SK-N-SH (cell line): Measurements from ENCODE around the gene CRTC1. TPM values are rescaled to one million over a fixed set of nuclear protein-coding genes. Genes with fewer than 3 reads are reported as not detected.

ENCODE experiments used
- CTCF ChIA-PET: fragments of 300-600, 350-600 bp; formaldehyde crosslinking; extraction: SDS; loops from one replicate; lab custom pipeline; 2021; lab: Yijun Ruan, JAX
- POLR2A ChIA-PET: fragments of 350-600 bp; sonication (Branson Sonifier 250); formaldehyde crosslinking; extraction: SDS; loops from one replicate; lab custom pipeline; 2020; ENCODE audit warnings: antibody characterized with exemption, inconsistent platforms; lab: Yijun Ruan, JAX
- DNase-seq: peaks from one replicate; pipeline ENCODE4 v3.0.0; 2012
- H2AFZ ChIP-seq: fragments of 200-600 bp; sonication (generic); 2 replicates; pipeline ENCODE4 v1.8.1; 2016; ENCODE audit warnings: antibody characterized with exemption, mild to moderate bottlenecking, low read depth
- H3F3A ChIP-seq: fragments of 200-600 bp; sonication (generic); replicated peaks from 2 replicates; pipeline ENCODE3; 2016; ENCODE audit warnings: antibody characterized with exemption, mild to moderate bottlenecking; ENCODE audit not compliant: insufficient read depth
- H3K27ac ChIP-seq, 2 experiments: fragments of 200-500 bp in 1 of 2; fragments of 200-600 bp in 1 of 2; sonication (Bioruptor generic) in 1 of 2; sonication (generic), shearing (Covaris generic) in 1 of 2; 2 replicates each; pipeline versions ENCODE4 v1.5.1 to v1.6.1; 2014 to 2016; ENCODE audit warnings: low read depth in 2 of 2, inconsistent platforms in 1 of 2, low read length in 1 of 2, mild to moderate bottlenecking in 1 of 2, mixed read lengths in 1 of 2
- H3K27me3 ChIP-seq: fragments of 200-600 bp; sonication (generic), shearing (Covaris generic); 2 replicates; pipeline ENCODE4 v1.6.1; 2016; ENCODE audit warnings: mixed run types; ENCODE audit not compliant: insufficient read depth
- H3K36me3 ChIP-seq, 2 experiments: fragments of 200-500 bp in 1 of 2; fragments of 200-600 bp in 1 of 2; sonication (Bioruptor generic) in 1 of 2; sonication (generic) in 1 of 2; replicated peaks in 1 of 2; 2 replicates each; pipeline versions ENCODE3 to v1.5.1; 2014 to 2016; ENCODE audit warnings: low read length in 1 of 2, mild to moderate bottlenecking in 1 of 2; ENCODE audit not compliant: insufficient read depth in 2 of 2, control insufficient read depth in 1 of 2
- H3K4me1 ChIP-seq, 2 experiments: fragments of 200-500 bp in 1 of 2; fragments of 200-600 bp in 1 of 2; sonication (Bioruptor generic) in 1 of 2; sonication (generic), shearing (Covaris generic) in 1 of 2; 2 replicates each; pipeline versions ENCODE4 v1.5.1 to v1.6.1; 2014 to 2016; ENCODE audit warnings: low read depth in 1 of 2, low read length in 1 of 2, mixed run types in 1 of 2; ENCODE audit not compliant: insufficient read depth in 2 of 2, control insufficient read depth in 1 of 2
- H3K4me2 ChIP-seq: fragments of 200-600 bp; sonication (generic), shearing (Covaris generic); 2 replicates; pipeline ENCODE4 v1.6.1; 2017; ENCODE audit warnings: mixed run types
- H3K4me3 ChIP-seq, 2 experiments: fragments of 200-500 bp in 1 of 2; fragments of 200-600 bp in 1 of 2; sonication (Bioruptor generic) in 1 of 2; sonication (generic), shearing (Covaris generic) in 1 of 2; 2 replicates each; pipeline versions ENCODE4 v1.5.1 to v1.8.1; 2014 to 2016; ENCODE audit warnings: low read depth in 2 of 2, inconsistent platforms in 1 of 2, low read length in 1 of 2, mild to moderate bottlenecking in 1 of 2, mixed read lengths in 1 of 2, moderate library complexity in 1 of 2
- H3K79me2 ChIP-seq: fragments of 200-600 bp; sonication (generic); 2 replicates; pipeline ENCODE4 v1.8.1; 2017; ENCODE audit warnings: mild to moderate bottlenecking; ENCODE audit not compliant: insufficient read depth
- H3K9ac ChIP-seq: fragments of 200-600 bp; sonication (generic); 2 replicates; pipeline ENCODE4 v1.6.1; 2017; ENCODE audit warnings: mixed run types
- H3K9me2 ChIP-seq: fragments of 200-600 bp; sonication (generic); 2 replicates; pipeline ENCODE4 v1.6.1; 2017; ENCODE audit warnings: mixed run types
- H3K9me3 ChIP-seq: fragments of 200-600 bp; sonication (generic); 2 replicates; pipeline ENCODE4 v1.6.1; 2017; ENCODE audit warnings: mixed run types, mild to moderate bottlenecking, moderate library complexity
- H4K20me1 ChIP-seq: fragments of 200-600 bp; sonication (generic); 2 replicates; pipeline ENCODE4 v1.6.1; 2017; ENCODE audit warnings: mild to moderate bottlenecking, mixed run types; ENCODE audit not compliant: insufficient read depth
- FOSL2 ChIP-seq: IDR thresholded peaks from 2 replicates; pipeline ENCODE4 v1.4.0; 2012; ENCODE audit warnings: low read depth, mild to moderate bottlenecking, moderate library complexity, borderline replicate concordance
- GATA2 ChIP-seq: sonication (generic); formaldehyde crosslinking; IDR thresholded peaks from 2 replicates; pipeline ENCODE4 v1.5.0; 2020; ENCODE audit warnings: mild to moderate bottlenecking, missing genetic modification reagents
- MEF2A ChIP-seq: IDR thresholded peaks from 2 replicates; pipeline ENCODE4 v1.4.0; 2012; ENCODE audit warnings: low read depth, borderline replicate concordance
- MXI1 ChIP-seq: IDR thresholded peaks from 2 replicates; pipeline ENCODE4 v1.6.1; 2012; ENCODE audit warnings: mild to moderate bottlenecking, low read depth, low read length, improper control_type of control experiment
- NFIC ChIP-seq: IDR thresholded peaks from 2 replicates; pipeline ENCODE4 v1.4.0; 2012; ENCODE audit warnings: borderline replicate concordance
- POLR2AphosphoS5 ChIP-seq: IDR thresholded peaks from 2 replicates; pipeline ENCODE4 v1.6.1; 2012; ENCODE audit warnings: low read depth, low read length
- RCOR1 ChIP-seq: fragments of 150-350 bp; IDR thresholded peaks from 2 replicates; pipeline ENCODE4 v1.6.1; 2017; ENCODE audit warnings: antibody characterized with exemption, low read length
- TCF12 ChIP-seq: IDR thresholded peaks from 2 replicates; pipeline ENCODE4 v1.4.0; 2012
- WGBS: methylation state at CpG from one replicate; pipeline ENCODE4 v1.1.6; 2017; ENCODE audit warnings: low lambda C conversion rate; 5-methylcytosine and 5-hydroxymethylcytosine counted together
- polyA plus RNA-seq, 3 experiments: library from polyadenylated mRNA; depleted of rRNA; stranded (reverse); fragments of >200 nt; gene quantifications; 2 replicates each; pipeline ENCODE4 v1.2.3, GENCODE V29; 2012
- TF ChIP-seq, protein P1 (sequence below): IDR thresholded peaks from 2 replicates; pipeline ENCODE4 v1.4.0; 2012; ENCODE audit warnings: low read depth, borderline replicate concordance
- TF ChIP-seq, protein P2 (sequence below): IDR thresholded peaks from 2 replicates; pipeline ENCODE4; 2012
- TF ChIP-seq, protein P3 (sequence below): fragments of 150-350 bp; IDR thresholded peaks from 2 replicates; pipeline ENCODE4 v1.6.1; 2016; ENCODE audit warnings: mild to moderate bottlenecking, low read depth, low read length

Gene CRTC1
- polyA plus RNA-seq, 1 of the 3 experiments (the other 2 are of a cell fraction): 5.0 TPM

DNA sequence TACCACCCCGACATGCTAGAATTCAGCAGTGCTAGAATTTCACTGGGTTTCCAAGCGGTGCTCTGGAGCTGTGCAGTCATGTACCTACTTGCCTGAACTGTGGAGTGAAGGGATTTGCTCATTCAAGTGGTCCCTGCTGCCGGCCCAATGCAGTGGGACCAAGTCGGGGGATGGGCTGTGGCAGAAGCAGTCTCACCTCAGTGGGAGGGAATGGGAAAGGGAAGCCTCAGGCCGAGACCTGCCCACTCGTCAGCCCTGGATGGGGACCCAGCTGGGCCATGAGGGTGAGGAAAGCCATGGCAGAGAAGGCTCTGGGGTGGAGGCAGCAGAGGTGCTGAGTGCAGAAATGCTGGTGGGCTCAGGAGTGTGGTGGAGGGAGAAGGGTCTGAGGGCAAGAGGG is 31.7 kb upstream of the CRTC1 start:
- ChIA-PET CTCF (interaction anchor here (0.9 kb wide), 1 partner anchor 37 kb away, joined by 4 read pairs; no protein-coding TSS in a partner anchor), POLR2A (no interaction called here)
- Histone ChIP-seq H3K79me2 (no peaks in the 10 kb centered on the region), H3K27ac (no peak overlapping the region), H4K20me1 (no peaks in the 10 kb centered on the region), H3K4me3 (no peak overlapping the region), H3K9me2 (no peaks in the 10 kb centered on the region), H3F3A (no peaks in the 10 kb centered on the region), H3K4me1 (peaks cover 0 to 6% of the 10 kb centered on the region in 2 experiments; a peak in 1 of 4 replicates), H3K9ac (no peak overlapping the region), H3K27me3 (no peaks in the 10 kb centered on the region), H2AFZ (no peak overlapping the region), H3K36me3 (no peaks in the 10 kb centered on the region), H3K4me2 (no peak overlapping the region), H3K9me3 (no peaks in the 10 kb centered on the region)
- 75% methylated on average over 4 of the region's 6 CpGs for WGBS
- no peak for TF ChIP-seq MXI1
- TF ChIP-seq FOSL2: no peak
- no peak for TF ChIP-seq NFIC
- TF ChIP-seq POLR2AphosphoS5: no peak
- TF ChIP-seq MEF2A: no peak
- TF ChIP-seq TCF12: no peak
- no peak for TF ChIP-seq GATA2
- TF ChIP-seq, protein P1, sequence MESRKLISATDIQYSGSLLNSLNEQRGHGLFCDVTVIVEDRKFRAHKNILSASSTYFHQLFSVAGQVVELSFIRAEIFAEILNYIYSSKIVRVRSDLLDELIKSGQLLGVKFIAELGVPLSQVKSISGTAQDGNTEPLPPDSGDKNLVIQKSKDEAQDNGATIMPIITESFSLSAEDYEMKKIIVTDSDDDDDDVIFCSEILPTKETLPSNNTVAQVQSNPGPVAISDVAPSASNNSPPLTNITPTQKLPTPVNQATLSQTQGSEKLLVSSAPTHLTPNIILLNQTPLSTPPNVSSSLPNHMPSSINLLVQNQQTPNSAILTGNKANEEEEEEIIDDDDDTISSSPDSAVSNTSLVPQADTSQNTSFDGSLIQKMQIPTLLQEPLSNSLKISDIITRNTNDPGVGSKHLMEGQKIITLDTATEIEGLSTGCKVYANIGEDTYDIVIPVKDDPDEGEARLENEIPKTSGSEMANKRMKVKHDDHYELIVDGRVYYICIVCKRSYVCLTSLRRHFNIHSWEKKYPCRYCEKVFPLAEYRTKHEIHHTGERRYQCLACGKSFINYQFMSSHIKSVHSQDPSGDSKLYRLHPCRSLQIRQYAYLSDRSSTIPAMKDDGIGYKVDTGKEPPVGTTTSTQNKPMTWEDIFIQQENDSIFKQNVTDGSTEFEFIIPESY: no peak
- no peak for DNase-seq

DNA sequence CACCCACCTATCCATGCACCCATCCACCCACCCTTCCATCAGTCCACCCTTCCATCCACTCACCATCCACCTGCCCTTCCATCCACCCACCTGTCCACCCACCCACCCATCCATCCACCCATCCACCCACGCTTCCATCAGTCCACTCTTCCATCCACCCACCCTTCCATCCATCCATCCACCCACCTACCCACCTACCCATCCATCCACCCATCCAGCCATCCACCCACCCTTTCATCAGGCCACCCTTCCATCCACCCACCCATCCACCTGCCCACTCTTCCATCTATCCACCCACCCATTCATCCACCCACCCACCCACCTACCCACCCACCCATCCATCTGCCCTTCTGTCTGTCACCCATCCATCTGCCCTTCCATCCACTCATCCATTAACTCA is 29.6 kb upstream of the CRTC1 start:
- no peak for DNase-seq
- peaks cover 8% of the 10 kb centered on the region for H3F3A ChIP-seq
- no peaks in the 10 kb centered on the region for H4K20me1 ChIP-seq
- 81% methylated on average over 1 of the region's 1 CpG for WGBS
- no peaks in the 10 kb centered on the region for H3K36me3 ChIP-seq
- H3K4me2 ChIP-seq: no peak overlapping the region
- H3K9me3 ChIP-seq: no peaks in the 10 kb centered on the region
- H2AFZ ChIP-seq: no peak overlapping the region
- no peaks in the 10 kb centered on the region for H3K27me3 ChIP-seq
- peaks cover 1 to 11% of the 10 kb centered on the region in 2 experiments; a peak in 1 of 4 replicates for H3K4me1 ChIP-seq
- POLR2A ChIA-PET: no interaction called here
- H3K9ac ChIP-seq: no peak overlapping the region
- TF ChIP-seq, protein P2, sequence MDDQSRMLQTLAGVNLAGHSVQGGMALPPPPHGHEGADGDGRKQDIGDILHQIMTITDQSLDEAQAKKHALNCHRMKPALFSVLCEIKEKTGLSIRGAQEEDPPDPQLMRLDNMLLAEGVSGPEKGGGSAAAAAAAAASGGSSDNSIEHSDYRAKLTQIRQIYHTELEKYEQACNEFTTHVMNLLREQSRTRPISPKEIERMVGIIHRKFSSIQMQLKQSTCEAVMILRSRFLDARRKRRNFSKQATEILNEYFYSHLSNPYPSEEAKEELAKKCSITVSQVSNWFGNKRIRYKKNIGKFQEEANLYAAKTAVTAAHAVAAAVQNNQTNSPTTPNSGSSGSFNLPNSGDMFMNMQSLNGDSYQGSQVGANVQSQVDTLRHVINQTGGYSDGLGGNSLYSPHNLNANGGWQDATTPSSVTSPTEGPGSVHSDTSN: no peak
- no peak for TF ChIP-seq POLR2AphosphoS5
- no peak for TF ChIP-seq TCF12
- no peak for TF ChIP-seq RCOR1
- TF ChIP-seq, protein P3, sequence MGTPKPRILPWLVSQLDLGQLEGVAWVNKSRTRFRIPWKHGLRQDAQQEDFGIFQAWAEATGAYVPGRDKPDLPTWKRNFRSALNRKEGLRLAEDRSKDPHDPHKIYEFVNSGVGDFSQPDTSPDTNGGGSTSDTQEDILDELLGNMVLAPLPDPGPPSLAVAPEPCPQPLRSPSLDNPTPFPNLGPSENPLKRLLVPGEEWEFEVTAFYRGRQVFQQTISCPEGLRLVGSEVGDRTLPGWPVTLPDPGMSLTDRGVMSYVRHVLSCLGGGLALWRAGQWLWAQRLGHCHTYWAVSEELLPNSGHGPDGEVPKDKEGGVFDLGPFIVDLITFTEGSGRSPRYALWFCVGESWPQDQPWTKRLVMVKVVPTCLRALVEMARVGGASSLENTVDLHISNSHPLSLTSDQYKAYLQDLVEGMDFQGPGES: no peak
- TF ChIP-seq, all 33 proteins: peak for 0
- Histone ChIP-seq H3K4me3 (no peak overlapping the region), H3K9me2 (no peaks in the 10 kb centered on the region), H3K79me2 (0 out of 2 replicates have a peak, but pooled peaks cover 3% of the 10 kb centered on the region), H3K27ac (no peak overlapping the region)
- CTCF ChIA-PET: no interaction called here
